Thyroid gland (tissue), 4 donors: Measurements from ENCODE around the gene POU6F2.

Source experiments
- POLR2A ChIP-seq, 2 donors: fragments of 450-650 bp; IDR thresholded peaks; one replicate each; pipeline ENCODE4 v1.6.1; 2017; ENCODE audit warnings: antibody characterized with exemption in 2 of 2, mild to moderate bottlenecking in 2 of 2, moderate library complexity in 1 of 2
- TF ChIP-seq, protein P1 (sequence below), 6 experiments: fragments of 200-600 bp in 3 of 6; fragments of 450-650 bp in 3 of 6; sonication (generic) in 3 of 6; IDR thresholded peaks; one replicate each; pipeline ENCODE4 v1.5.1; 2016 to 2019; ENCODE audit warnings: antibody characterized with exemption in 6 of 6, mild to moderate bottlenecking in 2 of 6, inconsistent platforms in 1 of 6, moderate library complexity in 1 of 6

DNA sequence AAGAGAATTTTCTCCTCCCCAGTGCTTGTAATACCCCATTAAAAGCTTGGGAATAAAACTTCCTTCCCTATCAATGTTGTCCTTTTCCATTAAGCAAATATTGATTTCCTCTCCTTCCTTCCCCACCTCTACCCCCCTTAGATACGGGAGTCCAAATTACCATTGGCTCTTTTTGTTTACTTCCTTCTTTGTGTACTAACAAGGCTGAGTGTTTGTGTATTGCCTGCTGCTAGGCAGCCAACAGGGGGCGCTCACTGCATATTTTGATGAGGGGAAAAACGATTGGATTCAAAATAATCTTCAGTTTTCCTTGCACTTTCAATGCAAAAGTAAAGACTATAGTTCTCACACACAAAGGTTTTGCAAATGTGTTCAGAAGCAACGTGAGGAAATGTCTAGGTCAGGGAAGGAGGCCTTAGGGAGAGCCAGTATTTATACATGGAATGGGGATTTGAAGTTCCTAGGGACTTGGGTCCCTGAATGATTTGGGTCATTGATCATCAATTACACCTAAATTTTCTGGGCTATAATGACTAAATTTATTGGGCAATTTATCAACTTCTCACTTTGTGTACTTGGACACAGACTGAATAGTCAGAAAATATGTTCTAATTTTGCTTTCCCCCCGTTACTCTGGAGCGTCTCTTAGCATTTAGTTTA, 45.1 kb upstream of the POU6F2 start:
- TF ChIP-seq, protein P1, sequence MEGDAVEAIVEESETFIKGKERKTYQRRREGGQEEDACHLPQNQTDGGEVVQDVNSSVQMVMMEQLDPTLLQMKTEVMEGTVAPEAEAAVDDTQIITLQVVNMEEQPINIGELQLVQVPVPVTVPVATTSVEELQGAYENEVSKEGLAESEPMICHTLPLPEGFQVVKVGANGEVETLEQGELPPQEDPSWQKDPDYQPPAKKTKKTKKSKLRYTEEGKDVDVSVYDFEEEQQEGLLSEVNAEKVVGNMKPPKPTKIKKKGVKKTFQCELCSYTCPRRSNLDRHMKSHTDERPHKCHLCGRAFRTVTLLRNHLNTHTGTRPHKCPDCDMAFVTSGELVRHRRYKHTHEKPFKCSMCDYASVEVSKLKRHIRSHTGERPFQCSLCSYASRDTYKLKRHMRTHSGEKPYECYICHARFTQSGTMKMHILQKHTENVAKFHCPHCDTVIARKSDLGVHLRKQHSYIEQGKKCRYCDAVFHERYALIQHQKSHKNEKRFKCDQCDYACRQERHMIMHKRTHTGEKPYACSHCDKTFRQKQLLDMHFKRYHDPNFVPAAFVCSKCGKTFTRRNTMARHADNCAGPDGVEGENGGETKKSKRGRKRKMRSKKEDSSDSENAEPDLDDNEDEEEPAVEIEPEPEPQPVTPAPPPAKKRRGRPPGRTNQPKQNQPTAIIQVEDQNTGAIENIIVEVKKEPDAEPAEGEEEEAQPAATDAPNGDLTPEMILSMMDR (IDR thresholded peaks at IDR 0.05): peak; percentile 40 to 80 (median 54)
- TF ChIP-seq POLR2A (IDR thresholded peaks at IDR 0.05): no peak
